ENCODE measurements around the gene MAD2L2. TPM values are rescaled to one million over a fixed set of nuclear protein-coding genes. Genes with fewer than 3 reads are reported as not detected.

MAD2L2 gene
- total RNA-seq, 6 donors from 2014 or later, result 20.3 to 38.8 (median 28.0) TPM

- Histone ChIP-seq H3K9me3 (no peaks in the 10 kb centered on the region), H3K27ac (no peak overlapping the region), H3K4me1 (peaks cover 0 to 6% (median 0%) of the 10 kb centered on the region in 4 donors), H3K4me3 (no peak overlapping the region), H3K36me3 (no peaks in the 10 kb centered on the region), H3K27me3 (no peaks in the 10 kb centered on the region)
- 84 to 91% methylated on average over 4 to 13 of the region's 14 CpGs for WGBS, 2 donors
- DNase-seq, result no peak
- TF ChIP-seq EP300 (IDR thresholded peaks at IDR 0.05), result no peak
- no peak for TF ChIP-seq CTCF (IDR thresholded peaks at IDR 0.05)
- no peak for TF ChIP-seq POLR2AphosphoS5 (IDR thresholded peaks at IDR 0.05)
- no peak for TF ChIP-seq POLR2A (IDR thresholded peaks at IDR 0.05)
- no peak for ATAC-seq (ENCODE audit: low FRiP score in 2 of 2)
Observed at GRCh38 chr1:11706292-11706691, 25.3 kb upstream of the MAD2L2 start.

GRCh38 chr1:11705596-11705995 is 24.6 kb upstream of the MAD2L2 start:
- Histone ChIP-seq H3K36me3 (no peaks in the 10 kb centered on the region), H3K27ac (no peak overlapping the region), H3K9me3 (no peaks in the 10 kb centered on the region), H3K27me3 (peaks cover 0 to 6% (median 0%) of the 10 kb centered on the region in 4 donors), H3K4me3 (no peak overlapping the region), H3K4me1 (peaks cover 0 to 6% (median 0%) of the 10 kb centered on the region in 4 donors)
- DNase-seq (no peak), ATAC-seq (ENCODE audit: low FRiP score in 2 of 2) (no peak)
- 82 to 86% methylated on average over 9 of the region's 9 CpGs for WGBS, 2 donors
- TF ChIP-seq CTCF (IDR thresholded peaks at IDR 0.05) (no peak), POLR2AphosphoS5 (IDR thresholded peaks at IDR 0.05) (no peak), EP300 (IDR thresholded peaks at IDR 0.05) (no peak), POLR2A (IDR thresholded peaks at IDR 0.05) (no peak)

- no peaks in the 10 kb centered on the region for H3K36me3 ChIP-seq
- no peak for TF ChIP-seq CTCF (IDR thresholded peaks at IDR 0.05)
- H3K4me3 ChIP-seq, result no peak overlapping the region
- ATAC-seq (ENCODE audit: low FRiP score in 2 of 2), result no peak
- no peaks in the 10 kb centered on the region for H3K9me3 ChIP-seq
- peaks cover 0 to 9% (median 0%) of the 10 kb centered on the region in 4 donors for H3K27me3 ChIP-seq
- H3K27ac ChIP-seq, result no peak overlapping the region
- 62 to 80% methylated on average over 13 to 22 of the region's 22 CpGs for WGBS, 2 donors
- peaks cover 0 to 6% (median 0%) of the 10 kb centered on the region in 4 donors for H3K4me1 ChIP-seq
- no peak for DNase-seq
Observed at GRCh38 chr1:11704691-11705475, 23.9 kb upstream of the MAD2L2 start.

- peaks cover 0 to 6% (median 0%) of the 10 kb centered on the region in 4 donors for H3K4me1 ChIP-seq
- no peak for ATAC-seq (ENCODE audit: low FRiP score in 2 of 2)
- DNase-seq, result no peak
- TF ChIP-seq EP300 (IDR thresholded peaks at IDR 0.05), result no peak
- no peak for TF ChIP-seq POLR2A (IDR thresholded peaks at IDR 0.05)
- no peak for TF ChIP-seq CTCF (IDR thresholded peaks at IDR 0.05)
- TF ChIP-seq POLR2AphosphoS5 (IDR thresholded peaks at IDR 0.05), result no peak
- H3K9me3 ChIP-seq, result no peaks in the 10 kb centered on the region
- peaks cover 0 to 9% (median 0%) of the 10 kb centered on the region in 4 donors for H3K27me3 ChIP-seq
- H3K36me3 ChIP-seq, result no peaks in the 10 kb centered on the region
- H3K27ac ChIP-seq, result no peak overlapping the region
- 58 to 71% methylated on average over 11 of the region's 11 CpGs for WGBS, 2 donors
- H3K4me3 ChIP-seq, result no peak overlapping the region
Observed at GRCh38 chr1:11704194-11704529, 23.2 kb upstream of the MAD2L2 start.

All from upper lobe of left lung (tissue), 6 donors.